ENCODE results near the gene DICER1.

DNA sequence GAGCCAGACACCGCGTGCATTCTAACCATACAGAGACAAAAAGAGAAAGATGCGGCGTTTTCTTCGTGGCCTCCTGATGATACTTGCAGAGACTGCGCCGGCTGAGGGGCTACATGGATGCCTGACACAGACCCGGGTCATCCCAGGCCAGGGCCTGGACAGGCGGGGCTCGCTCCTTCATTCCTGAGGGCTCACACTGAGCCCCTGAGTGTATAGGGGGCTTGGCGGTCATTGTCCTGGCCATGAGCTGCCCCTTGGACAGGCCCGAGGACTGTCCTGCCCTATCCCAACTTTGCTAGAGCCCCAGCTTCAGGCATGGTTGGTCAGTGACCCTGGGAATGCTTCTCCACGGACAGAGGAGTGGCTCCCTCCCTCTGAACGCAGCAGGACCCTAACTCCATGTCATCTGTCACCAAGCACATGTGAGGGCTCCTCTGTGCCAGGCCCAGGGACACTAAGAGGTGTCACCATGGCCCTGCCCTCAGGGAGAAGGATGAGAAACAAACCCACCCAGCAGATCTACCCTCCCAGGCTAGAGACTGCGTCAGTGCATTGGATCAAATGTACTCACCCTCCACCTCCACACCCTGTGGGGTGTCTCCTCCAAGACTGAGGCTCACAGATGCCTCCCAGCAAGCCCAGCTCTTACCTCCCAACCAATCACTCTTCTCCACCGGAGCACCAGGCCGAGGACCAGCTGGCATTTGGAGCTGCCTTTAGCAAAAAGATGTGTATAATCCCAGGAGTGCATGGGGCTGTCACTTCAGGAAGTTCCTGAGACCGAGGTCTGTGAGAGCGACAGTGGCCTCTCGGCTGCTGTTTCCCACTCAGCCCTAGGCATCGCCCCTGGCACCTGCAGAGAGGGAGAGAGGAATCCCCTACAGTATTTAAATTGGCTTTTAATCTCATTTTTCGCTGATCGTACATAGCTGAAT is 102.7 kb downstream of the DICER1 start:
- TF ChIP-seq, protein P1, sequence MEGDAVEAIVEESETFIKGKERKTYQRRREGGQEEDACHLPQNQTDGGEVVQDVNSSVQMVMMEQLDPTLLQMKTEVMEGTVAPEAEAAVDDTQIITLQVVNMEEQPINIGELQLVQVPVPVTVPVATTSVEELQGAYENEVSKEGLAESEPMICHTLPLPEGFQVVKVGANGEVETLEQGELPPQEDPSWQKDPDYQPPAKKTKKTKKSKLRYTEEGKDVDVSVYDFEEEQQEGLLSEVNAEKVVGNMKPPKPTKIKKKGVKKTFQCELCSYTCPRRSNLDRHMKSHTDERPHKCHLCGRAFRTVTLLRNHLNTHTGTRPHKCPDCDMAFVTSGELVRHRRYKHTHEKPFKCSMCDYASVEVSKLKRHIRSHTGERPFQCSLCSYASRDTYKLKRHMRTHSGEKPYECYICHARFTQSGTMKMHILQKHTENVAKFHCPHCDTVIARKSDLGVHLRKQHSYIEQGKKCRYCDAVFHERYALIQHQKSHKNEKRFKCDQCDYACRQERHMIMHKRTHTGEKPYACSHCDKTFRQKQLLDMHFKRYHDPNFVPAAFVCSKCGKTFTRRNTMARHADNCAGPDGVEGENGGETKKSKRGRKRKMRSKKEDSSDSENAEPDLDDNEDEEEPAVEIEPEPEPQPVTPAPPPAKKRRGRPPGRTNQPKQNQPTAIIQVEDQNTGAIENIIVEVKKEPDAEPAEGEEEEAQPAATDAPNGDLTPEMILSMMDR (IDR thresholded peaks at IDR 0.05), result no peak
- TF ChIP-seq POLR2A (IDR thresholded peaks at IDR 0.05), result no peak
